HG03159 (cell line): Measurements from ENCODE around the gene ARL3.

Source experiments
- ATAC-seq: cut with Tn5 transposase; IDR thresholded peaks from one replicate; pipeline ENCODE4 v1.9.1; 2021; ENCODE audit warnings: mild to moderate bottlenecking, moderate library complexity; ENCODE audit not compliant: unreplicated experiment

The ARL3 gene

GRCh38 chr10:102654566-102654965 lies 59.6 kb downstream of the ARL3 start:
- no peak for ATAC-seq

DNA sequence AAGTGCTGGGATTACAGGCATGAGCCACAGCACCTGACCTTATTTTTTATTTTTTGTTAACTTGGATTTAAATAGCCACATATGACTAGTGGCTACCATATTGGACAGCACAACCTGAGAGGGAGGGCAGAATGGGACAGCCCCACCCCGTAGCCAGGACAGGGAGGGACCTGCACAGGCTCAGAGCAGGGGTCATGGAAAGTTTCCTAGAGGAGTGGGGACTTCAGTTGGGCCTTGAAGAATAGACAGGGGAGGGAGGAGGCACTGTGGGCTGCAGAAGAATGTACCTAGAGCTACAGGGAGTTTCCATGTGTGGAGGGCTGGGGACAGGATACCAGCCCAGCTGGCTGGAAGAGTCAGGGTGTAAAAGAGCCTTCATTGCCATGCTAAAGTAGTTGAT lies 61.1 kb downstream of the ARL3 start:
- no peak for ATAC-seq

DNA sequence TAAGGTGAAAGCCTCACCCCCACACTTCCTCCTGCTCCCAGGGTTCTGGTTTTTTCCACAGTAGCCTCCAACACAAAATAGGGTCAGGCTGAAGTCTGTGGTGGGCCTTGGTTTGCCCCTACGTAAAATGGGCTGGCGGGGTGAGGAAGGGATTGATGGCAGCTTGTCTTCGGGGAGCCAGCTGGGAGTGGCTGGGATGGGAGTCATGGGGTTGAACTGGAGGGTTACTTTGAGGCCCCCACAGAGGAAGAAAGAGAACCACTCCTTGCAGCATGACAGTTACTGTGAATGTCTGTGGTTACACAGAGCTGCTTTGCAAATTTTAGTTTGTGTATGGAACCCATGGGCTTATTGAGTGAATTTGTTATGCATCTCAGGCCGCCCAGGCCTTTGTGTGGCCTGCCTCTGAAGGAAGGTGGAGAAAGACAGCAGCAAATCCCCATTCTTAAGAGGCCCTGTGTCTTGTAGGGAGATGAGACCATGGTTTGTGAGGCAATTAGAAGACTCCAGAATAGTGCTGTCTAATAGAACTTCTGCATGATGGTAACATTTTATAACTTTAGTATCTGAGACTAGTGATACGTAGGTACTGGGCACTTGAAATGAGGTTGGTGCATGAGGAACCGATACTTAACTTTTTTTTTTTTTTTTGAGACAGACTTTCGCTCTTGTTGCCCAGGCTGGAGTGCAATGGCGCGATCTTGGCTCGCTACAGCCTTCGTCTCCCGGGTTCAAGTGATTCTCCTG lies 61.9 kb downstream of the ARL3 start:
- ATAC-seq, result peak; percentile 44

- no peak for ATAC-seq
Observed at GRCh38 chr10:102651455-102652169, 62.6 kb downstream of the ARL3 start.

GRCh38 chr10:102650655-102651454 lies 63.3 kb downstream of the ARL3 start:
- ATAC-seq, result no peak

GRCh38 chr10:102649797-102650654 lies 64.2 kb downstream of the ARL3 start:
- no peak for ATAC-seq

DNA sequence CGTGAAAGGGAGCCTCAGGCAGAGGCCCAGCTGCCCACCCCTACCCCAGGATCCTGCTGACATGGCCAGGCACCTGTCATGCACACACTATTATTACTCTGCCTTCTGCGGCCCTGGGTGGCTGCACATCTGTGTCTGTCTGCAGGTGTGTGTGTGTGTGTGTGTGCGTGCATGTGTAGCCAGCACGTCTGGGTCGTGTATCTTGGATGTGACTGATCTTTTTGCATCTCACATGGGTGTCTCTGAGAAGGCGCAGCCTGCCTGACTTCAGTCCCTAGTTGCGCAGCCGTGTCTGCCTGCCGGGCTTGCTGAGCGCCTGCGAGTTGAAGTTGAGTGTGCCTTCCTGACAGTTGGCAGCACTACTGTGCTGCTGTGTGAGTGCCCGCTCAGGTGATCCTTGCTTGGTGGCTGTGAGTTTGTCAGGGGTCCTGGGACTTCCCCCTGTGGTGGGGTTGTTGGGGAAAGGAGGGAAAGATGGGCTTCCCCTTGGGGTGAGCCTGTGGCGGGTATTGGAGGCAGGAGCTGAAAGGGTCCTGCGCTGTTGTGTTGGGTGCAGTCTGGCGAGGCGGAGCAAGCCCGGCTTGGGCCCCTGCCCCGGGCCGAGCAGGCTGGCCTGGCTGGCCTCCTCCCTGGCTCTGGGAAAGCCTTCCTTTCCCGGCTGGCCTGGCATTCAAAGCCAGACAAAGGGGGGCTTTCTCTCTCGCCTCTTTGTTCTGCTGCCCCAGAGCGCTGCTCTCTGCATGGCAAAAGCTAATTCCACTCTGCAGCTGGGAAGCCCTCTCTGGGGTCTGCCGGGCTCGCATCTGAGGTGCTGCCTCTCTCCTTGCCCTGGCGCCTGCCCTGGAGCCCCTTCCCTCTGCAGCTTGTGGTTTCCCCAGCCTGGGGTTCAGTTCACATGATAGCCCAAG lies 65.1 kb downstream of the ARL3 start:
- ATAC-seq, result no peak

DNA sequence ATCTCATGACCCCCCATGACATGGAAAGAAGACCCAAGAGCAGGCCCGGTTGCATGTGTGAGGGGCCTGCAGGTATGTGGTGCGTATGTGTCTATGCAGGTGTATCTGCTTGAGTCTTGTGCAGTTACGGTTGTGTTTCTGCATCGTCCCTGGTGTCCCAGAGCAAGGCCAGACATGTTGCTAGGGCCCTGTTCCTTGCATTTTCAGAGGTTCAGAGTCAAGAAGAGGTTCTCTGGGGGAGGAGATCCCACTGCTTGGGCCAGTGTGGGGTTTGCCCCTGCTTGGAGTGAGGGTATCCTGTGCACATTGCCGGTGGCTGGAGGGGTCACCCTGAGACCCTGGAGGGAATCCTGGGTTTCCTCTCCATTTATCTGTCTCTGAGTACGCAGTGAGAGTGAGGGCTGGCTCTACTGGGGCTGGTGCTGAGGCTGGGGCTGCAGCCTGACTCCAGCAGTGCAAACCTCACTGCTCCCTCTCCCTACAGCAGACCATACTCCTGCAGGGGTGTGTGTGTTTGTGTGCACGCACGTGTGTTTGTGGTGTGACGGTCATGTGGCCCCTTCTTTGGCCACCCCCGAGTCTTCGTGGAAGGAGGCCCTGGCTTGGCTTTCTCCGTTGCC lies 65.8 kb downstream of the ARL3 start:
- no peak for ATAC-seq

GRCh38 chr10:102647443-102648268 lies 66.5 kb downstream of the ARL3 start:
- ATAC-seq, result no peak

GRCh38 chr10:102646610-102647442 lies 67.4 kb downstream of the ARL3 start:
- no peak for ATAC-seq

GRCh38 chr10:102645741-102646609 lies 68.2 kb downstream of the ARL3 start:
- peak; percentile 32 for ATAC-seq

DNA sequence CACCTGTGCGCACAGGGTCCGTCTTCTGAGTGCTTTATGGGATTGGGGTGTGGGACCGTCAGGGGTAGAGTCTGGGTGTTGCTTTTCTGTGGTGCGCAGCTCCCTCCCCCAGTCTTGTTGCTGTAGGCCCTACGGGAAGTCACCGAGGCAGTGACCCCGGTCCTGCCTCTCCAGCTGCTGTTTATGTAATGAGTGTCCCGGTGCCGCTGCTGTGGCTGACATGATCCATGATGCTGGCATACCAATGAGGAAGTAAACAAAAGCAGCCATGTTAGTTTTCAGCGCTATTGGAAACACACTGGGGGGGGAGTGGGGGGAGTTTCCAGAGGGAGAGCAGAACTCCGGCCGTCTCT lies 68.8 kb downstream of the ARL3 start:
- no peak for ATAC-seq

- ATAC-seq, result no peak
Observed at GRCh38 chr10:102644646-102645387, 69.4 kb downstream of the ARL3 start.

GRCh38 chr10:102644066-102644645 lies 70.0 kb downstream of the ARL3 start, which contains the start of gene TRIM8:
TRIM8 (plus strand) TSS chr10:102644479; CDS start chr10:102644618, 139 bp downstream.
- no peak for ATAC-seq

DNA sequence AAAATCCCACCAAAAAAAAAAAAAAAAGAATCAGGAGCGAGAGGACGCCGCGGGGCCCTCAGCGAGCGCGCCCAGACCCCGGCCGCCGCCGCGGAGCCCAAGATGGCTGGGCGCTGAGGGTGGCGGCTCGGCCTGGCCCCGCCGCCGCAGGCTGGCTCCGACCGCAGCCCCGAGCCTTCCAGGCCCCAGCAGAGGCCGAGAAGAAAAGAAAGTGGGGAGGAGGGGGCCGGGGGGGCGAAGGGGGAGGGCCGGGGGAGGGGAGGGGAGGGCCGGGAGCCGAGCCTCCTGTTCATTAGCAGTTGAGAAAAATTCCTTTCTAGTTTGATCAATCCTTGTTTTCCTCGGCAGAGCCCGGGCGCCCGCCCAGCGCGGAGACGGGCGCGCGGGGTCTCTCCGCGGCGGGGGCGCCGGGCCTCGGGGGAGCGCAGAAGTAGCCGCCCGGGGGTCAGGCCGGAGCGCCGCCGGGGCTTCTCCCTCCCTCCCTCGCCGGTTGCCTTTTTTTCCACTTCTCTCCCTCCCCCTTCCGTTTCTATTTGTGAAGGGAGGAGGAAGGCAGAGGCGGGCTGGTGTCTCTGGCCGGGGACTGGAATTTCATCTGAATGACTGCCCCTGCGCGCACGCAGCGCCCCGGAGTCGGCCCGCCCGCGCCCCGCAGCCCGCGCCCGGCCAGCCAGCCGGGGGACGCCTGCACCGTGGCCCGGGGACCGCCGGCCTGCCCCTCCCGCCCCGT lies 70.7 kb downstream of the ARL3 start:
- ATAC-seq, result no peak
